Ovary (tissue), 9 donors: ENCODE results near the gene PLK4. TPM values are rescaled to one million over a fixed set of nuclear protein-coding genes. Genes with fewer than 3 reads are reported as not detected.

Source experiments
- DNase-seq, 5 donors: peaks; one replicate each; pipeline ENCODE4 v3.0.0-alpha.2; 2019 to 2020
- H3K27ac ChIP-seq, 2 donors: fragments of 200-600 bp; one replicate each; pipeline versions ENCODE4 v1.5.1 to v1.8.0; 2019 to 2022
- H3K27me3 ChIP-seq: fragments of 200-600 bp; one replicate; pipeline ENCODE4 v1.8.0; 2022
- H3K36me3 ChIP-seq: fragments of 200-600 bp; sonication (generic); one replicate; pipeline ENCODE4 v1.5.1; 2019
- H3K4me1 ChIP-seq: one replicate; pipeline ENCODE4 v1.8.1; 2013; ENCODE audit warnings: mild to moderate bottlenecking, moderate library complexity; ENCODE audit not compliant: insufficient read depth
- H3K4me3 ChIP-seq: fragments of 200-600 bp; sonication (generic); one replicate; pipeline ENCODE4 v1.5.1; 2017
- H3K9me3 ChIP-seq, 2 donors: fragments of 200-600 bp in 1 of 2; sonication (generic) in 1 of 2; one replicate each; pipeline versions ENCODE4 v1.5.1 to v1.8.1; 2013 to 2019; ENCODE audit warnings: mild to moderate bottlenecking in 1 of 2, moderate library complexity in 1 of 2
- CTCF ChIP-seq, 3 donors: fragments of 450-650 bp in 2 of 3; fragments of 200-600 bp in 1 of 3; IDR thresholded peaks; one replicate each; pipeline versions ENCODE4 v1.5.1 to v1.8.0; 2016 to 2022; ENCODE audit warnings: antibody characterized with exemption in 3 of 3, mild to moderate bottlenecking in 1 of 3
- EP300 ChIP-seq: sonication (generic); formaldehyde crosslinking; IDR thresholded peaks from one replicate; pipeline ENCODE4 v1.6.1; 2017; ENCODE audit warnings: antibody characterized with exemption
- POLR2A ChIP-seq: fragments of 450-650 bp; IDR thresholded peaks from one replicate; pipeline ENCODE4 v1.6.1; 2017; ENCODE audit warnings: antibody characterized with exemption, mild to moderate bottlenecking, moderate library complexity
- WGBS, 3 donors: extraction: QIAGEN DNeasy Blood & Tissue Kit in 1 of 3; methylation state at CpG; one replicate each; pipeline versions ENCODE4 v1.1.5 to v1.1.7; 2013 to 2017; 5-methylcytosine and 5-hydroxymethylcytosine counted together
- intact Hi-C, 4 donors: fragments of 100-400 bp; cut with DNase I; formaldehyde crosslinking; loops; one replicate each; pipeline versions ENCODE4 v1.11.0 to v1.15.1; 2022 to 2023
- polyA plus RNA-seq, 2 donors: library from polyadenylated mRNA; stranded (reverse); fragments of 200-250 nt in 1 of 2; fragments of 350-450 nt in 1 of 2; fragmentation: Illumina TruSeq in 1 of 2; extraction: RNeasy Lipid Tissue Mini Kit (QIAGEN cat#74804) in 1 of 2; gene quantifications; one replicate each; pipeline ENCODE4 v1.2.3, GENCODE V29; 2013 to 2014
- total RNA-seq, 7 donors: library from RNA; depleted of rRNA in 2 of 7; stranded (reverse); fragments of >200 nt in 2 of 7; fragmentation: NEBNext Ultra II Directional in 3 of 7; extraction: Animal tissue kit (Norgen Biotek cat#: 25700) in 3 of 7; gene quantifications; one replicate each; pipeline versions ENCODE4 v1.1.0 to v1.2.4, GENCODE V29; 2016 to 2023
- donor health status: DM: no; HTN: no; CAD: no; lungs with moderate emphysema.
- donor health status: DM: no; HTN: no; CAD: no.
- donor health status: Bipolar disorder and iron deficiency.
- donor health status: DM: yes; HTN: yes; CAD: no.
- donor health status: DM: no; HTN: no; CAD: no.
- donor health status: DM: yes; HTN: yes; CAD: no.

PLK4 gene
- total and polyA plus RNA-seq, 9 donors = 0.48 to 4.4 (median 1.8) TPM

- no peaks in the 10 kb centered on the region for H3K36me3 ChIP-seq
- H3K4me1 ChIP-seq = no peaks in the 10 kb centered on the region
- no peaks in the 10 kb centered on the region for H3K9me3 ChIP-seq
- no peaks in the 10 kb centered on the region for H3K27me3 ChIP-seq
- TF ChIP-seq POLR2A (no peak), EP300 (no peak), CTCF (IDR thresholded peaks at IDR 0.05) (no peak)
- no peak for DNase-seq
- H3K4me3 ChIP-seq = no peak overlapping the region
- H3K27ac ChIP-seq = no peak overlapping the region
- intact Hi-C loops = no loop called here
These were observed 24.4 kb upstream of the PLK4 start for GRCh38 chr4:127856196-127856812.

DNA sequence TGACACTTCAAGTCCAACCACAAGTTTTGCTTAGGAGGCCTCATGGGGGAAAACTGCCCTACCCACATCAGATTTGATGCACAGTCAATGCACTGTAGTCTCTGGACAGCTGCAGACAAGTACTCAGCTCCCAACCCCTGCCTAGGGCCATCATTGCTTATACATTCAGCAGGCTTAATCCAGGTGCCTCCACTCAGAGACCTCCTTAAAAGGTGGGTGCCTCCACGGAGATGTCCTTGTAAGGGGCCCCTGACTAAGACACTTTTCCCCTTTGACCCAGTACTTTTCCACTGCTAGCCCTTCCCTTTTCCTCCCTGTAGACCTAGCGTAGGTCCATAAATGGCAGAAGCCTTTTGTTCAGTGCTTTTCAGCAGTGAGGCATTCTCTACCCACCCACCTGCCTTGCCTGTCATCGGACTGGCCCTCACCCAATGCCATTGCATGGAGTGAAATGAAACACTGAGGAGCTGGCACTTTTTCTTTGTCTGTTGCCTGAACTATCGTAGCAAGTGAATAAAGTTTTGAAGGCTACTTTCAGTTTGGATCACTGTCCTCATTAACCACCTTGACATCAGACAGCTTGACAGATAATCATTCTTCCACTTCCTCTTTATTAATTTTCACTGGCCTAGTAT is 23.8 kb upstream of the PLK4 start:
- TF ChIP-seq POLR2A (no peak), CTCF (IDR thresholded peaks at IDR 0.05) (no peak), EP300 (no peak)
- 81 to 90% (median 89%) methylated on average over 4 of the region's 4 CpGs for WGBS, 3 donors
- Histone ChIP-seq H3K4me1 (no peaks in the 10 kb centered on the region), H3K36me3 (no peaks in the 10 kb centered on the region), H3K27ac (no peak overlapping the region), H3K27me3 (no peaks in the 10 kb centered on the region), H3K4me3 (no peak overlapping the region), H3K9me3 (no peaks in the 10 kb centered on the region)
- intact Hi-C loops = no loop called here
- DNase-seq = no peak

DNA sequence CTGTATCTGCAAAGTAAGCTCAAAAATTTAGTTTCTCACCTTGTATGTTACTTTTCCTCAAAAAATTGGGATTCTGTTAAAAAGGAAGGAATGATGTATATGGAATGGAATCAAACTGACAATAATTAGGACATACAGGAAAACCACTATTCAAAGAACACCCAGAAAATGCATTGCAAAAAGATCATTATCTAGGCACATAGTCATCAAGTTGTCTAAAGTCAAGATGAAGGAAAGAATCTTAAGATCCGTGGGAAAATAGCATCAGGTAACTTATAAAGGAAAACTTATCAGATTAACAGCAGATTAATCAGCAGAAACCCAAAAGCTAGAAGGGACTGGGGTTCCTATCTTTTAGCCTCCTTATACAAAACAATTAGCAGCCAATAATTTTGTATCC is 23.1 kb upstream of the PLK4 start:
- Histone ChIP-seq H3K9me3 (no peaks in the 10 kb centered on the region), H3K27me3 (no peaks in the 10 kb centered on the region), H3K4me3 (no peak overlapping the region), H3K36me3 (no peaks in the 10 kb centered on the region), H3K4me1 (no peaks in the 10 kb centered on the region), H3K27ac (no peak overlapping the region)
- 90 to 98% (median 94%) methylated on average over 1 of the region's 1 CpG for WGBS, 3 donors
- TF ChIP-seq CTCF (IDR thresholded peaks at IDR 0.05) (no peak), EP300 (no peak), POLR2A (no peak)
- no peak for DNase-seq
- intact Hi-C loops = no loop called here

- TF ChIP-seq POLR2A (no peak), CTCF (IDR thresholded peaks at IDR 0.05) (no peak), EP300 (no peak)
- no peaks in the 10 kb centered on the region for H3K27me3 ChIP-seq
- H3K4me3 ChIP-seq = no peak overlapping the region
- WGBS, 3 donors = 93 to 99% (median 98%) methylated on average over 2 of the region's 2 CpGs
- intact Hi-C loops = no loop called here
- H3K9me3 ChIP-seq = no peaks in the 10 kb centered on the region
- DNase-seq = no peak
- peaks cover 2% of the 10 kb centered on the region for H3K4me1 ChIP-seq
- no peaks in the 10 kb centered on the region for H3K36me3 ChIP-seq
- H3K27ac ChIP-seq = no peak overlapping the region
These were observed 12.5 kb upstream of the PLK4 start for GRCh38 chr4:127868196-127868595.
